Fibroblast of lung (primary cell): ENCODE results near the gene CLTC. TPM values are rescaled to one million over a fixed set of nuclear protein-coding genes. Genes with fewer than 3 reads are reported as not detected.

Experiments used
- DNase-seq, 2 donors: peaks; one replicate each; pipeline versions ENCODE4 v3.0.0 to v3.0.0-alpha.2; 2010; ENCODE audit warnings: low read depth in 2 of 2
- H2AFZ ChIP-seq: 2 replicates; pipeline ENCODE4 v1.5.1; 2012; ENCODE audit warnings: low read length, control low read depth, inconsistent platforms
- H3K27ac ChIP-seq: 2 replicates; pipeline ENCODE4 v1.5.1; 2011; ENCODE audit warnings: low read length, control low read depth; ENCODE audit not compliant: insufficient read depth
- H3K27me3 ChIP-seq: 2 replicates; pipeline ENCODE4 v1.5.1; 2011; ENCODE audit warnings: mild to moderate bottlenecking, low read length; ENCODE audit not compliant: control insufficient read depth, insufficient read depth
- H3K36me3 ChIP-seq: 2 replicates; pipeline ENCODE4 v1.5.1; 2011; ENCODE audit warnings: low read length; ENCODE audit not compliant: control insufficient read depth, insufficient read depth
- H3K4me1 ChIP-seq: 2 replicates; pipeline ENCODE4 v1.5.1; 2011; ENCODE audit warnings: low read length; ENCODE audit not compliant: control insufficient read depth, insufficient read depth; ENCODE audit errors: extremely low read depth
- H3K4me2 ChIP-seq: 2 replicates; pipeline ENCODE4 v1.5.1; 2011; ENCODE audit warnings: low read length, control low read depth; ENCODE audit not compliant: insufficient read depth; ENCODE audit errors: extremely low read depth
- H3K4me3 ChIP-seq, 4 experiments: fragments of 200-600 bp in 1 of 4; sonication (generic) in 1 of 4; replicated peaks in 1 of 4; 2 replicates each; pipeline ENCODE4 v1.5.1; 2011 to 2016; ENCODE audit warnings: low read length in 4 of 4, low read depth in 3 of 4, mild to moderate bottlenecking in 3 of 4, control low read depth in 2 of 4, inconsistent platforms in 1 of 4, mixed read lengths in 1 of 4; ENCODE audit not compliant: insufficient read depth in 1 of 4; ENCODE audit errors: control extremely low read depth in 1 of 4
- H3K79me2 ChIP-seq: 2 replicates; pipeline ENCODE4 v1.5.1; 2012; ENCODE audit warnings: mild to moderate bottlenecking, low read length, inconsistent platforms; ENCODE audit not compliant: control insufficient read depth, insufficient read depth
- H3K9ac ChIP-seq: 2 replicates; pipeline ENCODE4 v1.5.1; 2011; ENCODE audit warnings: mild to moderate bottlenecking, low read length, control low read depth; ENCODE audit not compliant: insufficient read depth
- H3K9me3 ChIP-seq: 2 replicates; pipeline ENCODE4 v1.5.1; 2012; ENCODE audit warnings: low read depth, low read length; ENCODE audit not compliant: control insufficient read depth, insufficient read depth
- H4K20me1 ChIP-seq: 2 replicates; pipeline ENCODE4 v1.5.1; 2011; ENCODE audit warnings: low read length; ENCODE audit not compliant: control insufficient read depth, insufficient read depth; ENCODE audit errors: extremely low read depth
- CTCF ChIP-seq, 2 donors: IDR thresholded peaks in 1 of 2; conservative IDR thresholded peaks in 1 of 2; 1 replicate in 1 of 2; 2 replicates in 1 of 2; pipeline ENCODE4 v1.5.1; 2011 to 2012; ENCODE audit warnings: low read length in 2 of 2, control low read depth in 1 of 2, inconsistent platforms in 1 of 2, low read depth in 1 of 2, mild to moderate bottlenecking in 1 of 2
- EZH2 ChIP-seq: IDR thresholded peaks from 2 replicates; pipeline ENCODE4 v1.5.1; 2012; ENCODE audit warnings: low read length, control low read depth, mild to moderate bottlenecking; ENCODE audit errors: missing control alignments
- polyA plus RNA-seq, 2 donors: library from polyadenylated mRNA; depleted of rRNA in 1 of 2; stranded (reverse) in 1 of 2; unstranded in 1 of 2; fragments of >200 nt; gene quantifications; 2 replicates each; pipeline ENCODE4 v1.2.1, GENCODE V29; 2011 to 2012; ENCODE audit warnings: missing spikeins in 1 of 2
- total RNA-seq: library from RNA; depleted of rRNA; stranded (reverse); fragments of >200 nt; gene quantifications from 2 replicates; pipeline ENCODE4 v1.2.1, GENCODE V29; 2014

CLTC gene
- total and polyA plus RNA-seq, 2 donors (not counting 1 experiment from before 2014, with no cell fraction given): 468 to 621 TPM

- peaks cover 18% of the 10 kb centered on the region for H3K36me3 ChIP-seq
- no peaks in the 10 kb centered on the region for H3K9me3 ChIP-seq
- H3K4me2 ChIP-seq: no peak overlapping the region
- no peak overlapping the region for H3K9ac ChIP-seq
- no peak overlapping the region for H3K27ac ChIP-seq
- H3K4me3 ChIP-seq: no peak overlapping the region
- DNase-seq: no peak
- no peaks in the 10 kb centered on the region for H3K27me3 ChIP-seq
- no peaks in the 10 kb centered on the region for H4K20me1 ChIP-seq
- no peak overlapping the region for H2AFZ ChIP-seq
- H3K4me1 ChIP-seq: no peaks in the 10 kb centered on the region
- TF ChIP-seq EZH2 (no peak), CTCF (conservative IDR thresholded peaks at IDR 0.05 in 1 of 2, IDR thresholded peaks at IDR 0.05 in 1 of 2; ENCODE audit: low read depth in 1 of 2, low read length in 2 of 2) (no peak)
- peaks cover 21% of the 10 kb centered on the region for H3K79me2 ChIP-seq
These were observed 68.8 kb downstream of the CLTC start for GRCh38 chr17:59688496-59688895.

- no peak overlapping the region for H3K27ac ChIP-seq
- H2AFZ ChIP-seq: no peak overlapping the region
- TF ChIP-seq CTCF (conservative IDR thresholded peaks at IDR 0.05 in 1 of 2, IDR thresholded peaks at IDR 0.05 in 1 of 2; ENCODE audit: low read depth in 1 of 2, low read length in 2 of 2): no peak
- no peak for TF ChIP-seq EZH2
- no peaks in the 10 kb centered on the region for H4K20me1 ChIP-seq
- H3K4me2 ChIP-seq: no peak overlapping the region
- no peaks in the 10 kb centered on the region for H3K27me3 ChIP-seq
- H3K9me3 ChIP-seq: no peaks in the 10 kb centered on the region
- DNase-seq: no peak
- H3K4me3 ChIP-seq: no peak overlapping the region
- H3K4me1 ChIP-seq: no peaks in the 10 kb centered on the region
- H3K9ac ChIP-seq: no peak overlapping the region
- H3K36me3 ChIP-seq: peaks cover 22% of the 10 kb centered on the region
- H3K79me2 ChIP-seq: peaks cover 50% of the 10 kb centered on the region
These were observed 73.9 kb downstream of the CLTC start for GRCh38 chr17:59693582-59693981.

- no peaks in the 10 kb centered on the region for H3K4me1 ChIP-seq
- no peak for TF ChIP-seq EZH2
- TF ChIP-seq CTCF (conservative IDR thresholded peaks at IDR 0.05 in 1 of 2, IDR thresholded peaks at IDR 0.05 in 1 of 2; ENCODE audit: low read depth in 1 of 2, low read length in 2 of 2): no peak
- H3K4me3 ChIP-seq: no peak overlapping the region
- H3K9ac ChIP-seq: no peak overlapping the region
- no peak for DNase-seq
- no peak overlapping the region for H3K27ac ChIP-seq
- H2AFZ ChIP-seq: no peak overlapping the region
- peaks cover 57% of the 10 kb centered on the region for H3K79me2 ChIP-seq
- peaks cover 24% of the 10 kb centered on the region for H3K36me3 ChIP-seq
- no peaks in the 10 kb centered on the region for H3K27me3 ChIP-seq
- no peaks in the 10 kb centered on the region for H4K20me1 ChIP-seq
- H3K4me2 ChIP-seq: no peak overlapping the region
- H3K9me3 ChIP-seq: no peaks in the 10 kb centered on the region
These were observed 74.6 kb downstream of the CLTC start for GRCh38 chr17:59694344-59694743.
